ENCODE measurements around the gene DNAJB1. TPM values are rescaled to one million over a fixed set of nuclear protein-coding genes. Genes with fewer than 3 reads are reported as not detected.

Gene DNAJB1
- total RNA-seq, 4 donors from 2014 or later = 67.5 to 669 (median 116) TPM

DNA sequence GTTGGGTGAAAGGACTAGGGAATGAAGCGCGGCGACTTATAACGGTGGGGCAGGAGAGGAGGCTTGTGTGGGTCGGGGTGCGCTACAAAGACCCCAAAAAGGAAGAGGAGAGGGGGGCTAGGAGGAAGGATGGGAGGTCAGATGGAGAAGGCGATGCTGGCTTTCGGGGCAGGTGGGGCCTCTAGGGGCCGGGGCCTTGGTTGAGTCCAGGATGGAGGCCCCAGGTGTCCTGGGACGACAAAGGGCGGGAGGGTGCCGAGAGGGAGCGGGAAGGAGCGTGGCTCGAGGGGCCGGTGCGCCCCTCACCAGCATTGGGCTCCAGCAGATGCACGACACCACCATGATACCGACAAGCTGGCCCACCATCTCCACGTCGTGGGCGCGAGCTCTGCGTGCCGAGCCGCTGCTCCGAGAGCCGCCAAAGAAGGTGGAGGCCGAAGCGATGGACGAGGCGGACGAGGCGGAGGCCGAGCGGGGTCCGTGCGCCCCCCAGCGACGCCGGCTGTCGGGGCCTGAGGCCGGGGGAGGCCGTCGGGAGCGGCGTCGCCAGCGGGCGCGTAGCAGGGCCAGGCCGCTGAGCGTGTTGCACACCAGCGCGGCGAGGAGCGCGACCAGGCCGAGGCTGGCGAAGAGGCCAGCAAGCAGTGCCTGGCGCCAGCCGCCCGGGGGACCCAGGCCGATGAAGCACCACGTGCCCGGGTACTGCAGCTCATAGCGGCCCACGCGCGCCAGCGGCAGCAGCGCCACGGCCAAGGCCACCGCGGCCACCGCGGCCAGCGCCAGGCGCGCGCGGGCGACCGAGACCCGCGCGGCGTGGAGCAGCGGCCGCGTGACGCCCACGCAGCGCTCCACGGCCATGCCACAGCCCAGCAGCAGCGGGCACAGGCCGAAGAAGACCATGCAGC is 44.9 kb downstream of the DNAJB1 start:
- no peak for ATAC-seq (ENCODE audit: low FRiP score)
- DNase-seq (ENCODE audit: low spot score) = no peak
- TF ChIP-seq, protein P1, sequence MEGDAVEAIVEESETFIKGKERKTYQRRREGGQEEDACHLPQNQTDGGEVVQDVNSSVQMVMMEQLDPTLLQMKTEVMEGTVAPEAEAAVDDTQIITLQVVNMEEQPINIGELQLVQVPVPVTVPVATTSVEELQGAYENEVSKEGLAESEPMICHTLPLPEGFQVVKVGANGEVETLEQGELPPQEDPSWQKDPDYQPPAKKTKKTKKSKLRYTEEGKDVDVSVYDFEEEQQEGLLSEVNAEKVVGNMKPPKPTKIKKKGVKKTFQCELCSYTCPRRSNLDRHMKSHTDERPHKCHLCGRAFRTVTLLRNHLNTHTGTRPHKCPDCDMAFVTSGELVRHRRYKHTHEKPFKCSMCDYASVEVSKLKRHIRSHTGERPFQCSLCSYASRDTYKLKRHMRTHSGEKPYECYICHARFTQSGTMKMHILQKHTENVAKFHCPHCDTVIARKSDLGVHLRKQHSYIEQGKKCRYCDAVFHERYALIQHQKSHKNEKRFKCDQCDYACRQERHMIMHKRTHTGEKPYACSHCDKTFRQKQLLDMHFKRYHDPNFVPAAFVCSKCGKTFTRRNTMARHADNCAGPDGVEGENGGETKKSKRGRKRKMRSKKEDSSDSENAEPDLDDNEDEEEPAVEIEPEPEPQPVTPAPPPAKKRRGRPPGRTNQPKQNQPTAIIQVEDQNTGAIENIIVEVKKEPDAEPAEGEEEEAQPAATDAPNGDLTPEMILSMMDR (IDR thresholded peaks at IDR 0.05) = no peak

GRCh38 chr19:14472202-14472938 is 45.8 kb downstream of the DNAJB1 start:
- no peak for ATAC-seq (ENCODE audit: low FRiP score)
- TF ChIP-seq, protein P1 (IDR thresholded peaks at IDR 0.05) = peak in 2 of 3 donors; percentile 80 to 93
- DNase-seq (ENCODE audit: low spot score) = peak; percentile 73

DNA sequence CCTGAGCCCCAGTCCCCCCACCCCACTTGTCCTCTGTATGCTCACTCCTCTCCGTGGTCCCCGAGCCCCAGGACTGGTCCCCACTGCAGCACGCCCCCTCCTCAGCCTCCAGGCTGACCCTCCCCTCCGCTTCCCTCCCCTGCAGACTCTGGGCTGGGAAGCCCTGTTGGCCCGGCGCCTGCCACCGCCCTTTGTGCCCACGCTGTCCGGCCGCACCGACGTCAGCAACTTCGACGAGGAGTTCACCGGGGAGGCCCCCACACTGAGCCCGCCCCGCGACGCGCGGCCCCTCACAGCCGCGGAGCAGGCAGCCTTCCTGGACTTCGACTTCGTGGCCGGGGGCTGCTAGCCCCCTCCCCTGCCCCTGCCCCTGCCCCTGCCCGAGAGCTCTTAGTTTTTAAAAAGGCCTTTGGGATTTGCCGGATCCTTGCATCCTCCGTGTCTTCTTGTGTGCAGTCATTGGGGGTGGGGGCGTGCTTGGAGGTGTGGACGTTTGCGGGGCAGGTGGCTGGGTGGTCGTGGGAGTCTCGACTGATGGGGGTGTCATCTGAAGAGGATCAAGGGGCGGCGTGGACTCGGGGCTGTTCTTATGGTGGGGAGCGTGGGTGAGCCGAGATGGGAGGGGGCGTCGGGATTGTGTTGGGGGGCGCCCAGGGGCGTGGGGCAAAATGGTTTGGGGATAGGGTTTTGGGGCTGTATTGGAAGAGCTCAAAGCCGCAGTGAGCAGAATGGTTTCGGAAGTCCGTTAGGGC is 46.6 kb downstream of the DNAJB1 start:
- TF ChIP-seq, protein P1 (IDR thresholded peaks at IDR 0.05) = no peak
- ATAC-seq (ENCODE audit: low FRiP score) = no peak
- no peak for DNase-seq (ENCODE audit: low spot score)

DNA sequence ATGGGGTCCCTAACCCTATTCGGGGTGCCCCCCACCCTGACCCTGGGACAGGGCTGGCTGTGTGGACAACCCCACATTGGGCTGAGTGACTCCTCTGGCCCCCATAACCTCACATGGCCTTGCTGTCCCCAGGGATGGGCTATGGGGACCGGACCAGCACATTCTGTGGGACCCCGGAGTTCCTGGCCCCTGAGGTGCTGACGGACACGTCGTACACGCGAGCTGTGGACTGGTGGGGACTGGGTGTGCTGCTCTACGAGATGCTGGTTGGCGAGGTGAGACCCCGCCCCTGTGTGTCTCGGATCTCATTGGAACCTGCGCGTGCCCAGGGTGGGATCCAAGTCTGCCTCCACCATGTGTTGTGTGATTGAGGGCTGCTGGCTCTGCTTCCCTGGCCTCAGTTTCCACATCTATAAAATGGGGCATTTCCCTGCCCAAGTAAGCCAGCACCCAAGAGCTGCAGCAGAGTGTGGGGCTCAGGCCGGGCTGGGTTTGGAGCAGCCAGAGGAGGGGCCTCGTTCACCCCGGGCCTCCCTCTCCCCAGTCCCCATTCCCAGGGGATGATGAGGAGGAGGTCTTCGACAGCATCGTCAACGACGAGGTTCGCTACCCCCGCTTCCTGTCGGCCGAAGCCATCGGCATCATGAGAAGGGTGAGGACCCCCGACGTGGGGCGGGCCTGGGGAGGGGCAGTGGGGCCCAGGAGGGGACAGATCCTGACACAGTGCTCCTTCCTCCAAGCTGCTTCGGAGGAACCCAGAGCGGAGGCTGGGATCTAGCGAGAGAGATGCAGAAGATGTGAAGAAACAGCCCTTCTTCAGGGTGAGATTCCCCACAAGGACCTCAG is 47.9 kb downstream of the DNAJB1 start:
- DNase-seq (ENCODE audit: low spot score) (no peak), ATAC-seq (ENCODE audit: low FRiP score) (no peak)
- TF ChIP-seq, protein P1 (IDR thresholded peaks at IDR 0.05) = no peak

DNA sequence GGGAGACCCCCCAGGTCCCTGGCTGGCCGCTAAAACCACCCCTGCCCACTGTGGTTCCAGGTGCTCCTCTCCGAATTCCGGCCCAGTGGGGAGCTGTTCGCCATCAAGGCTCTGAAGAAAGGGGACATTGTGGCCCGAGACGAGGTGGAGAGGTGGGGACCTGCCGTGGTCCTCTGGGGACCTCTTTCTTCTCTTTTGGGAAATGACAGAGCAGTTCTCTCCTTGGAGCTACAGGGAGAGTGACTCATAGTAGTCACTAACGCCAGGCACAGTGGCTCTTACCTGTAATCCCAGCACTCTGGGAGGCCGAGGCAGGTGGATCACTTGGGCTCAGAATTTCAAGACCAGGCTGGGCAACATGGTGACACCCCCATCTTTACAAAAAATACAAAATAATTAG is 50.4 kb downstream of the DNAJB1 start:
- no peak for DNase-seq (ENCODE audit: low spot score)
- TF ChIP-seq, protein P1 (IDR thresholded peaks at IDR 0.05) = no peak
- no peak for ATAC-seq (ENCODE audit: low FRiP score)

GRCh38 chr19:14467391-14467790 is 50.8 kb downstream of the DNAJB1 start:
- TF ChIP-seq, protein P1 (IDR thresholded peaks at IDR 0.05) = no peak
- ATAC-seq (ENCODE audit: low FRiP score) (no peak), DNase-seq (ENCODE audit: low spot score) (no peak)

Measured in omental fat pad (tissue), 4 donors.